Activated CD4-positive, alpha-beta T cell treated with anti-CD3 and anti-CD28 coated beads, Interleukin-2, amount 10 ng/mL, durations not matched to agents 24 days and 14 days (primary cell): ENCODE measurements around the gene MBD5. TPM values are rescaled to one million over a fixed set of nuclear protein-coding genes. Genes with fewer than 3 reads are reported as not detected.

Experiments
- DNase-seq: peaks from one replicate; pipeline ENCODE4 v3.0.0; 2022
- H3K27ac Mint-ChIP-seq: one replicate; pipeline ENCODE4 v1.8.0; 2022; ENCODE audit warnings: mild to moderate bottlenecking, mixed read lengths
- H3K27me3 Mint-ChIP-seq: one replicate; pipeline ENCODE4 v1.8.0; 2022; ENCODE audit warnings: mixed read lengths
- H3K36me3 Mint-ChIP-seq: one replicate; pipeline ENCODE4 v1.8.0; 2022; ENCODE audit warnings: low read depth, mild to moderate bottlenecking, mixed read lengths
- H3K4me1 Mint-ChIP-seq: one replicate; pipeline ENCODE4 v1.8.0; 2021; ENCODE audit warnings: mixed read lengths
- H3K4me3 Mint-ChIP-seq: one replicate; pipeline ENCODE4 v1.8.0; 2022; ENCODE audit warnings: mild to moderate bottlenecking, moderate library complexity, mixed read lengths
- H3K9me3 Mint-ChIP-seq: one replicate; pipeline ENCODE4 v1.8.0; 2021; ENCODE audit warnings: mixed read lengths
- intact Hi-C: fragments of 100-400 bp; cut with micrococcal nuclease; formaldehyde crosslinking; loops from one replicate; pipeline ENCODE4 v1.15.1; 2023
- total RNA-seq: library from RNA; stranded (reverse); gene quantifications from 2 replicates; pipeline ENCODE4 v1.2.3, GENCODE V29; 2022

MBD5 gene
- total RNA-seq, 1 donor from 2014 or later, result 24.6 TPM

DNA sequence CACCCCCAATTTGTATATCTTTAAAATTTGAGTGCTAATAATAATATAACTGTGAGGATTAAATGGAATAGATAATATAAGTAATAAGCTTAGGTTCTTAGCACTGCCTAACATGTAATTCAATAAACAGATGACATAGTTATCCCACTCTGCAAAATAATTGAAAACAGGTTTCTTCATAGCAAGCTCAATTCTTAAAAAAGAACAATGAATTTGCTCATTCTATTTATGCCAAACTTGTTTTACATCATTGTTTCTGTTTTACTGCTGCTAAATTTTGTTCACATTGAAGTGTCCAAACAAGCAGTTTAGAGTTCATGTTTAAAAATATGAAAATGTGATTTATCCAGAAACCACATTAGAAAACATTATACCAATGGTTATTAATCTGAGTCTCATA, 217.0 kb downstream of the MBD5 start:
- Mint-ChIP-seq H3K9me3 (peaks cover 20% of the 10 kb centered on the region), H3K36me3 (peaks cover 37% of the 10 kb centered on the region)

DNA sequence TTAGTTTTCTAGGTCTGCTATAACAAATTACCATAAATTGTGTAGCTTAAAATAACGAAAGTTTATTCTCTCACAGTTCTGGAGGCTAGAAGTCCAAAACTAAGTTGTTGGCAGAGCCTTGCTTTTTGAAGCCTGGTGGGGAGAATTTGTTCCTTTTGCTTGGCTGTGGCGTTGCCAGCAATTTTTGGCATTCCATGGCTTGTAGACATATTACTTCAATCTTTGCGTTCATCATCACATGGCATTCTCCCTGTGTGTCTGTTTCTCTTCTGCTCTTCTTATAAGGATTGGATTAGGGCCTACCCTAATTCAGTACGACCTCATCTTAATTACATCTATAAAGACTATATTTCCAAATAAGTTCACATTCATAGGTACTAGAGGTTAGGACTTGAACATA, 217.7 kb downstream of the MBD5 start:
- intact Hi-C loops, result no loop called here
- H3K36me3 Mint-ChIP-seq, result peaks cover 35% of the 10 kb centered on the region
- H3K9me3 Mint-ChIP-seq, result peaks cover 20% of the 10 kb centered on the region
- no peak for DNase-seq
- no peaks in the 10 kb centered on the region for H3K4me1 Mint-ChIP-seq
- no peaks in the 10 kb centered on the region for H3K27me3 Mint-ChIP-seq
- no peak overlapping the region for H3K27ac Mint-ChIP-seq
- H3K4me3 Mint-ChIP-seq, result no peak overlapping the region

More for the DNA sequence above, 217.0 kb downstream of the MBD5 start:
- Mint-ChIP-seq H3K27ac (no peak overlapping the region), H3K4me1 (no peaks in the 10 kb centered on the region), H3K27me3 (no peaks in the 10 kb centered on the region), H3K4me3 (no peak overlapping the region)
- intact Hi-C loops, result no loop called here
- DNase-seq, result no peak

DNA sequence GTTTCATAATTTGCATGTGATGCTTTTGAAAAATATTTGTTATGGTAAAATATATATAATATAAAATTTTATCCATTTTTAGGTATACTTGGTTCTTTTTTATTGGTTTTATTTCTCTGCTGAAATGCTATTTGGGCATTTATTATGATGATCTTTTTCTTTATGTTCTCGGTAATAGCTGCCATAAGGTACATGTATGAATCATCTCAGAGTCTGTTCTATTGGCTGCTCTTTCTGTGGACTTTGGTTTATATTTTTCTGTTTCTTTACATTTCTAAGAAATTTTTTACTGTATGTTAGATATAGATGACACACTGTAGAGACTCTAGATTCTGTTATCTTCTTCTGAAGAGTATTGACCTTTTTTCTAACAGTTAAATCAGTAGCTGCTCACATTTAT, 219.9 kb downstream of the MBD5 start:
- peaks cover 20% of the 10 kb centered on the region for H3K9me3 Mint-ChIP-seq

DNA sequence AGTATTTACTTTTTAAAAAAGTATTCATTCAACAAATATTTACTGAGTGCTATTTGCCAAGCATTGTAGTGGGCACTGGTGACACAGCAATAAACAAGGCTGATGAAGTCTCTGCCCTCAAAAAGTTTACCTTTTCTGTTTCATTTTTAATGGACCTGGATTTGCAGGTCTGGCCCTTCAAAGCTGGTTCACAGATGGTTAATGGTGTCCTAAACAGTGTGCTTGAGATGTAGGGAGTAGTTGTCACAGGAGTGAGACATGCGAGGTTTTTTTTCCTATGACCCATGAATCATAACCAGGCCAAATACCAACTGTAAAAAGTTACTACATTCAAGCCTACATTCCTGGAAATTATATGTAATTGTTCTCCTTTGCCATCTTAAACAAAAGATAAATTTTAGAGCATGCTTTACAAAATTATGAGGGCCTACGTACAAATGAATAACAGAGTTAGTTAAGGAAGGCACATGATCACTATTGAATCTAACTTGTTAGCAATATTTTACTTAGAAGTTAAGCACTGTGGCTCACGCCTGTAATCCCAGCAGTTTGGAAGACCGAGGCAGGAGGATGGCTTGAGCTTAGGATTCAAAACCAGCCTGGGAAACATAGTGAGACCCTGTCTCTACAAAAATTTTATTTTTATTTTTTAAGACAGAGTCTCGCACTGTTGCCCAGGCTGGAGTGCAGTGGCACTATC, 223.9 kb downstream of the MBD5 start:
- no peaks in the 10 kb centered on the region for H3K4me1 Mint-ChIP-seq
- peaks cover 12% of the 10 kb centered on the region for H3K9me3 Mint-ChIP-seq
- no peak overlapping the region for H3K27ac Mint-ChIP-seq
- no peak overlapping the region for H3K4me3 Mint-ChIP-seq
- DNase-seq, result no peak
- H3K27me3 Mint-ChIP-seq, result no peaks in the 10 kb centered on the region
- H3K36me3 Mint-ChIP-seq, result peaks cover 15% of the 10 kb centered on the region
- intact Hi-C loops, result no loop called here

More for the DNA sequence above, 219.9 kb downstream of the MBD5 start:
- Mint-ChIP-seq H3K4me3 (no peak overlapping the region), H3K27me3 (no peaks in the 10 kb centered on the region), H3K27ac (no peak overlapping the region), H3K36me3 (peaks cover 33% of the 10 kb centered on the region), H3K4me1 (no peaks in the 10 kb centered on the region)
- intact Hi-C loops, result no loop called here
- no peak for DNase-seq

DNA sequence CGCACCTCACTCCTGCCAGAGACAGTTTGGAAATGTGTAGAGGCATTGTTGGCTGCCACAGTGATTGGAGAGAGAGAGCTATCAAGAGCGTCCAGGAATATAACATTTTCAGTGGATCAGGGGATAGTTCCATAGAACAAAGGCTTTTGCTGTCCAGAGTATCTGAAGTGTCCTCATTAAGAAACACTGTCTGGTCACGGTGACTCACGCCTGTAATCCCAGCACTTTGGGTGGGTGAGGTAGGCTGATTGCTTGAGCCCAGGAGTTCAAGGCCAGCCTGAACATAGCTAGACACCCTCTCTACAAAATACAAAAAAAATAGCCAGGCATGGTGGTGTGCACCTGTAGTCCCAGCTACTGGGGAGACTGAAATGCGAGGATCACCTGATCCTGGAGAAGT, 231.1 kb downstream of the MBD5 start:
- peaks cover 18% of the 10 kb centered on the region for H3K36me3 Mint-ChIP-seq
- no peaks in the 10 kb centered on the region for H3K4me1 Mint-ChIP-seq

DNA sequence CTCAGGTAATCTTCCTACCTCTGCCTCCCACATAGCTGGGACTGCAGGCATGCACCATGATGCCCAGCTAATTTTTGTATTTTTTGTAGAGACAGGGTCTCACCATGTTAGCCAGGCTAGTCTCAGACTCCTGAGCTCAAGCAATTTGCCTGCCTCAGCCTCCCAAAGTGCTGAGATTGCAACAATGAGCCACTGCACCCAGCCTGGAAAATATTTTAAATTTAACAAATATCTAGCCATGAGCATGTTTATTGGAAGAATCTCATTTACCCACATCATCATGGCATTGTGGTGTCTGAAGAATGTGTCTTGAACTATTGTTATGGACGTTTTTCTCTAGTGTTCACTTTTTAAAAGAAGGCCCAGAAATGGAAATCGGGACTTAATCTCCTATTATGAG, 231.8 kb downstream of the MBD5 start:
- Mint-ChIP-seq H3K4me3 (no peak overlapping the region), H3K27me3 (no peaks in the 10 kb centered on the region), H3K27ac (no peak overlapping the region), H3K9me3 (peaks cover 24% of the 10 kb centered on the region), H3K36me3 (peaks cover 18% of the 10 kb centered on the region), H3K4me1 (no peaks in the 10 kb centered on the region)
- intact Hi-C loops, result no loop called here
- no peak for DNase-seq

More for the DNA sequence above, 231.1 kb downstream of the MBD5 start:
- DNase-seq, result no peak
- H3K9me3 Mint-ChIP-seq, result peaks cover 24% of the 10 kb centered on the region
- no peak overlapping the region for H3K4me3 Mint-ChIP-seq
- H3K27me3 Mint-ChIP-seq, result no peaks in the 10 kb centered on the region
- H3K27ac Mint-ChIP-seq, result no peak overlapping the region
- intact Hi-C loops, result no loop called here

DNA sequence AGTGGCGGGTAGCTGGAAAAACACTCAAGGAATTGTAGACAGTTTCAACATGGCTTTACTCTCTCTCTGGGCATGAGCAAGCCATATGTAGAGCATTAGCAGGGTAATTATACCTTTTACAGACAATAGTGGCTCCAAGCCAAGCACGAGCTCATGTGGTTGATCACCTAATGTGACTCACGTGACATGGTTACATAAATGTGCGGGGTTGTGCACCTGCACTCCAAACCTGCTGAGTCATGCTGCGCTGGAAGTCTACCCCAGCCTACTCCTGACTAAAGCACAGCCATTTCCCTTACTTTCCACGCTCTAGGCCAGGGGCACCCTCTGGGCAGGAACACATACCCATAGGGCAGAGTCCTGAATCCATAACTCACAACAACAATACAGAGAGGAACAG, 232.8 kb downstream of the MBD5 start:
- peaks cover 2% of the 10 kb centered on the region for H3K4me1 Mint-ChIP-seq
- H3K36me3 Mint-ChIP-seq, result peaks cover 22% of the 10 kb centered on the region
- no peak for DNase-seq
- intact Hi-C loops, result no loop called here
- H3K27ac Mint-ChIP-seq, result no peak overlapping the region
- no peak overlapping the region for H3K4me3 Mint-ChIP-seq
- H3K9me3 Mint-ChIP-seq, result peaks cover 29% of the 10 kb centered on the region
- no peaks in the 10 kb centered on the region for H3K27me3 Mint-ChIP-seq

DNA sequence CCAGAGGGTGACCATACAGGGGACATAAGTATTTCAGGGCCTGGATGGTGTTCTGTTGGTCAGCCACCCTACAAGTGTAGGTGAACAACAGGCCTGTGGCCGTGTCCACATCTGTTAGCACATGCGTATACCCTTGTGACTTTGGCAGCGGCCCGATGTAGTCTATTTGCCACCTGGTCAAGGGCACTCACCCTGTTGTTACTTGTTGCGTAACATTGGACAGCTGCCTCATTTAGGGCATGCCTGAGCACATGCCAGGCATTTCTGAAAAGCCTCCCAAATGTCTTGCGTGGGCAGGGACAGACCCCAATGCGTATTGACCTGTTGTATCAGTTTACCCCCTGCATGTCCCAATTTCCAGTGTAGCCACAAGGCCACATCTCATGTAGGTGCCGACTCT, 235.0 kb downstream of the MBD5 start:
- no peak overlapping the region for H3K4me3 Mint-ChIP-seq
- no peaks in the 10 kb centered on the region for H3K27me3 Mint-ChIP-seq
- peaks cover 2% of the 10 kb centered on the region for H3K4me1 Mint-ChIP-seq
- intact Hi-C loops, result no loop called here
- H3K9me3 Mint-ChIP-seq, result peaks cover 43% of the 10 kb centered on the region
- peaks cover 29% of the 10 kb centered on the region for H3K36me3 Mint-ChIP-seq
- no peak overlapping the region for H3K27ac Mint-ChIP-seq
- no peak for DNase-seq

DNA sequence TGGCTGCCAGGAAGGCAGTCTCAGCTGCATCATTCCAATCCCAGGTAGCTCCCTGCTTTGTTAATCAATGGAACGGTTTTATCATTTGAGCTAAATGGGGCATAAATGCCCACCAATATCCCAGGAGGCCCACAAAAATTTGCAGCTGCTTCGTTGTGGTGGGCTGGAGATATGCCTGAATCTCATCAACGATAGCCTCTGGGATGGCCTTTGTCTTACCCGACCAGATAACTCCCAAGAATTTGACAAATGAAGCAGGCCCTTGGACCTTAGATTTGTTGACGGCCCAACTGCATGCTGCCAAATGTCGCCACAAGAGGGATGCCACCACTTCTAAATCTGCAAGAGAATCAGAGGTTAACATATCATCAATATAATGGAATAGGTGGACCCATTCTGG, 236.4 kb downstream of the MBD5 start:
- H3K27me3 Mint-ChIP-seq, result no peaks in the 10 kb centered on the region
- H3K9me3 Mint-ChIP-seq, result peaks cover 43% of the 10 kb centered on the region
- no peak overlapping the region for H3K4me3 Mint-ChIP-seq
- DNase-seq, result no peak
- intact Hi-C loops, result no loop called here
- H3K36me3 Mint-ChIP-seq, result peaks cover 29% of the 10 kb centered on the region
- H3K4me1 Mint-ChIP-seq, result peaks cover 2% of the 10 kb centered on the region
- no peak overlapping the region for H3K27ac Mint-ChIP-seq

DNA sequence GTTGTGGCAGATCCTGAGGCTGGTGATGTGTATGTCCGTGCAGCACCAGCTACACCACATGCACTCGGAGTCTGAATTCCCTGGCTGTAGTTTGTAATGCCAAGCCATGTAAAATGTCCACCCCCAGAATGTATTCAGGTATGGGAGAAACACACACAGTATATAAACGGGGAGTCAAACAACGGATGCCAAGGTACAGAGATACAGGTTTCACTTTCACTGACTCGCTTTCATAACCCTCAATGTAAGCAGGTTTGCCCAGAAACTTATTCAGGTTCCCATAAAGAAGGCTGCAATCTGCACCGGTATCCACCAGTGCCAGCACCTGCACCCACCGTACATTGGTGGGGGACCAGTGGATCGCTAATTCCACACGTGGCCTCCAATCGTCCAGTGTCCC, 237.2 kb downstream of the MBD5 start:
- DNase-seq, result no peak
- Mint-ChIP-seq H3K27me3 (no peaks in the 10 kb centered on the region), H3K9me3 (peaks cover 39% of the 10 kb centered on the region), H3K27ac (no peak overlapping the region), H3K4me1 (peaks cover 2% of the 10 kb centered on the region), H3K4me3 (no peak overlapping the region), H3K36me3 (peaks cover 27% of the 10 kb centered on the region)
- intact Hi-C loops, result no loop called here

DNA sequence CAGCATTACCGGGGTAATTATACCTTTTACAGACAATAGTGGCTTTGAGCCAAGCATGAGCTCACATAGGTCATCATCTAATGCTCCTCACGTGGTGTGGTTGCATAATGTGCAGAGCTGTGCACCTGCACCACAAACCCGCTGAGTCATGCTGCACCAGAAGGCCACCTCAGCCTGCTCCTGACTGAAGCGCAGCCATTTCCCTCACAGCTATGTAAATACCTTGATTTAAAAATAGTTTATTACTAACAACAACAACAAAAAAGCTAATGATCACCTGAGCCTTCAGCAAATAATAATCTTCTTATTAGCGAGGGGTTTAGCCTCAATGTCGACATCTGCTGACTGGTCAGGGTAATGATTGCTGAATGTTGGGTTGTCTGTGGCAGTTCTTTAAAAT, 238.8 kb downstream of the MBD5 start:
- peaks cover 2% of the 10 kb centered on the region for H3K4me1 Mint-ChIP-seq
- H3K4me3 Mint-ChIP-seq, result no peak overlapping the region
- no peaks in the 10 kb centered on the region for H3K27me3 Mint-ChIP-seq
- DNase-seq, result no peak
- peaks cover 29% of the 10 kb centered on the region for H3K9me3 Mint-ChIP-seq
- no peak overlapping the region for H3K27ac Mint-ChIP-seq
- intact Hi-C loops, result no loop called here
- peaks cover 17% of the 10 kb centered on the region for H3K36me3 Mint-ChIP-seq

DNA sequence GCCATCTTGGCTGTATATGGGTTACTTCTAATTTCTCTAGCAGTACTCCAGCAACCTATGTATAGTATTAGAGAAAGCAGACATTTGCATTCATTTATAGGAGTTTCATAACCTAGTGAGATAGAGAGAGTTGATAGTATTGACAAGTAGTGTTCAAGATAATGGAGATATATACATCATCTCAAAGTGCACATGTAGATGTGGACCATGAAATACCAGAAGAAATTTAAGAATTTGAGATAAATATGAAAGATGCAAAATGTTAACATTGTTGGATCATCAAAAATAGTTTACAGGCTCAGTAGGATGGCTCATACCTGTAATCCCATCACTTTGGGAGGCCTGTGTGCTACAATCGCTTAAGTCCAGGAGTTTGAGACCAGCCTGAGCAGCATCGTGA, 243.0 kb downstream of the MBD5 start:
- H3K36me3 Mint-ChIP-seq, result peaks cover 10% of the 10 kb centered on the region

DNA sequence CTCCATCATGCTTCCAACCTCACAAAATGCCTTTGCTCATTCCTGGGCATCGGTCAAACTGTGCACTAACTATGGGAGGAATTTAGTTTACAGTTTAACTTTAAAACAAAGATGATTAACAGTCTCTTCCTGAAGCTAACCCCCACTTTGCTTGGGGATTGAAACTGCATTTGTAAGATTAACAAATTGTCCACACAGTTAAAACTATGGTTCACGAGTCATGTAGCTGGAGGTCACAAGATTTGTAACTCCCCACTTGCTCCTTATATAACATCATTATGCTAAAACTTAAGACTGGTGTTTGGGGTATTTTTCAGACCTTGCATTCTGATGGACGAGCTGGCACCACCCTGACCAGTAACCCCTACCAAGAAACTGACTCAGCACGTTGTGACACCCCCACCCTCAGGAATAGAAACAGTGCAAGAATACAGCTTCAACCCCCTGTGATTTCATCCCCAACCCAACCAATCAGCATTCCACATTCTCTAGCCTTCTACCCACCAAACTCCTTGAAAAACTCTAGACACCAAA, 252.3 kb downstream of the MBD5 start:
- Mint-ChIP-seq H3K4me3 (no peak overlapping the region), H3K36me3 (no peaks in the 10 kb centered on the region), H3K27ac (no peak overlapping the region), H3K4me1 (no peaks in the 10 kb centered on the region), H3K9me3 (no peaks in the 10 kb centered on the region), H3K27me3 (peaks cover 2% of the 10 kb centered on the region)
- intact Hi-C loops, result no loop called here
- DNase-seq, result no peak

More for the DNA sequence above, 243.0 kb downstream of the MBD5 start:
- Mint-ChIP-seq H3K9me3 (peaks cover 14% of the 10 kb centered on the region), H3K27ac (no peak overlapping the region), H3K4me1 (no peaks in the 10 kb centered on the region), H3K4me3 (no peak overlapping the region), H3K27me3 (no peaks in the 10 kb centered on the region)
- intact Hi-C loops, result no loop called here
- DNase-seq, result no peak

DNA sequence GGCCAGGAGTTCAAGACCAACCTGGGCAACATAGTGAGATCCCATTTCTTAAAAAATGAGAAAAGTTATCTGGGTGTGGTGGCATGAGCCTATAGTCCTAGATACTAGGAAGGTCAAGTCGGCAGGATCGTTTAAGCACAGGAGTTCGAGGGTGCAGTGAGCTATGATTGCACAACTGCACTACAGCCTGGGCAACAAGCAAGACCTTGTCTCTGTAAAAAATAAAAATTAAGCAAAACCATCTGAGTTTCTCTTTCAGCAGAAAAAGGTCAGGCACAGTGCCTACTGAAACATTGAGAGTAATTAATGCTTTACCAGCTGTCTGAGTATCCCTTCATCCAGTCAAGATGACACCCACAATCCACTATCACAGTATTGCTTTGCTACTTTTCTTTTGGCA, 258.3 kb downstream of the MBD5 start:
- Mint-ChIP-seq H3K36me3 (no peaks in the 10 kb centered on the region), H3K27me3 (no peaks in the 10 kb centered on the region), H3K4me3 (no peak overlapping the region), H3K4me1 (no peaks in the 10 kb centered on the region), H3K9me3 (no peaks in the 10 kb centered on the region), H3K27ac (no peak overlapping the region)
- DNase-seq, result no peak
- intact Hi-C loops, result no loop called here

DNA sequence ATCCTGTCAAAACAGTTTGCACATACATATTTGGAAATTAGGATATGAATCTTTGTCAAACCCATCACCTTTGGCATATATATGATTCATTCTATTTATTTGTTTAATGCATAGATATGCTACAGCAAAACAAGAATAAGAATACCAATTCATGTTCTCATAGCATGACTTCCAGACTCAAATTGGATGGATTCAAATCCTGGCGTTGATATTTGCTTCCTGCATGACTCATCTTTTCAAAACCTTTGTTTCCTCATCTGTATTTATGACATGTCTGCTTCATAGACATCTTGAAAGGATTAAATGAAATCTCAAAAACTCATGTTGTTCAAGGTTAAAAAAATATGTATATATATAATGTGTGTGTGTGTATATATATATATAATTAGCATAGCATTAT, 261.3 kb downstream of the MBD5 start:
- no peak for DNase-seq
- H3K27me3 Mint-ChIP-seq, result no peaks in the 10 kb centered on the region
- no peaks in the 10 kb centered on the region for H3K4me1 Mint-ChIP-seq

More for the DNA sequence above, 261.3 kb downstream of the MBD5 start:
- intact Hi-C loops, result no loop called here
- no peak overlapping the region for H3K4me3 Mint-ChIP-seq
- H3K9me3 Mint-ChIP-seq, result no peaks in the 10 kb centered on the region
- H3K27ac Mint-ChIP-seq, result no peak overlapping the region
- H3K36me3 Mint-ChIP-seq, result no peaks in the 10 kb centered on the region
